Upper lobe of left lung (tissue), 4 donors: ENCODE results near the gene NPSR1.

Source experiments
- EP300 ChIP-seq, 4 donors: sonication (generic); formaldehyde crosslinking; IDR thresholded peaks; one replicate each; pipeline ENCODE4 v1.5.1; 2017; ENCODE audit warnings: antibody characterized with exemption in 4 of 4, control low read depth in 2 of 4
- POLR2A ChIP-seq, 4 donors: fragments of 450-650 bp; IDR thresholded peaks; one replicate each; pipeline ENCODE4 v1.5.1; 2016 to 2017; ENCODE audit warnings: antibody characterized with exemption in 4 of 4, mild to moderate bottlenecking in 2 of 4
- TF ChIP-seq, protein P1 (sequence below), 6 experiments: fragments of 450-650 bp in 4 of 6; fragments of 200-600 bp in 2 of 6; sonication (generic) in 2 of 6; IDR thresholded peaks; one replicate each; pipeline ENCODE4 v1.5.1; 2016 to 2019; ENCODE audit warnings: antibody characterized with exemption in 6 of 6

DNA sequence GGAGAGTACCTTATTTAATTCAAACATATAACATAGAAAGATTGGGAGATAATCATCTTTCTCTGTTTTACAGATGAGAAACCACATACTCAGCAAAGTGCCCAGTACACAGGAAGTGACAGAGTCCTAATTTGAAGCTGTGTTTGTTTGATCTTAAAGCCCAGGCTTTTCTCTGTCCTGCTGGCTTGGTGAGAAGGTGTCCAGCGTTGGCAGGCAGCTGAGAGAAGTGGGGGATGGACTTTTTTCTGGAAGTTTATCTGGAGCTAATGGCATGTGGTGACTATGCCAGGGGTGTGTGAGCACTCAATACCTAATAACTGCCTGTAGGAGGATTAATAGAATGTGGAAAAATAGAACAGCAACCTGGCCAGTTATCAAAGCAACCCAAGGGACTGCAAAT is 60.8 kb downstream of the NPSR1 start:
- TF ChIP-seq POLR2A (IDR thresholded peaks at IDR 0.05) (no peak), EP300 (IDR thresholded peaks at IDR 0.05) (no peak)
- TF ChIP-seq, protein P1, sequence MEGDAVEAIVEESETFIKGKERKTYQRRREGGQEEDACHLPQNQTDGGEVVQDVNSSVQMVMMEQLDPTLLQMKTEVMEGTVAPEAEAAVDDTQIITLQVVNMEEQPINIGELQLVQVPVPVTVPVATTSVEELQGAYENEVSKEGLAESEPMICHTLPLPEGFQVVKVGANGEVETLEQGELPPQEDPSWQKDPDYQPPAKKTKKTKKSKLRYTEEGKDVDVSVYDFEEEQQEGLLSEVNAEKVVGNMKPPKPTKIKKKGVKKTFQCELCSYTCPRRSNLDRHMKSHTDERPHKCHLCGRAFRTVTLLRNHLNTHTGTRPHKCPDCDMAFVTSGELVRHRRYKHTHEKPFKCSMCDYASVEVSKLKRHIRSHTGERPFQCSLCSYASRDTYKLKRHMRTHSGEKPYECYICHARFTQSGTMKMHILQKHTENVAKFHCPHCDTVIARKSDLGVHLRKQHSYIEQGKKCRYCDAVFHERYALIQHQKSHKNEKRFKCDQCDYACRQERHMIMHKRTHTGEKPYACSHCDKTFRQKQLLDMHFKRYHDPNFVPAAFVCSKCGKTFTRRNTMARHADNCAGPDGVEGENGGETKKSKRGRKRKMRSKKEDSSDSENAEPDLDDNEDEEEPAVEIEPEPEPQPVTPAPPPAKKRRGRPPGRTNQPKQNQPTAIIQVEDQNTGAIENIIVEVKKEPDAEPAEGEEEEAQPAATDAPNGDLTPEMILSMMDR (IDR thresholded peaks at IDR 0.05): no peak
